Stimulated activated CD8-positive, alpha-beta memory T cell treated with anti-CD3 and anti-CD28 coated beads, Interleukin-12 subunit alpha, Interleukin-12 subunit beta, amount 100 ng/mL, for 1 hour (primary cell): Measurements from ENCODE around the gene NOTCH3.

Experiments used
- DNase-seq: peaks from one replicate; pipeline ENCODE4 v3.0.0-alpha.2; 2020; ENCODE audit warnings: low read depth

NOTCH3 gene

GRCh38 chr19:15195371-15196334 lies 5.1 kb downstream of the NOTCH3 start:
- DNase-seq: no peak

GRCh38 chr19:15194938-15195337 lies 5.9 kb downstream of the NOTCH3 start:
- DNase-seq: no peak

- DNase-seq: no peak
Observed at GRCh38 chr19:15191982-15192381, 8.8 kb downstream of the NOTCH3 start.

- DNase-seq: no peak
Observed at GRCh38 chr19:15191514-15191913, 9.3 kb downstream of the NOTCH3 start.

GRCh38 chr19:15188851-15189250 lies 11.9 kb downstream of the NOTCH3 start:
- no peak for DNase-seq

- DNase-seq: no peak
Observed at GRCh38 chr19:15187026-15188007, 13.5 kb downstream of the NOTCH3 start.

GRCh38 chr19:15185188-15185587 lies 15.6 kb downstream of the NOTCH3 start:
- no peak for DNase-seq

- no peak for DNase-seq
Observed at GRCh38 chr19:15184776-15185175, 16.0 kb downstream of the NOTCH3 start.

- DNase-seq: no peak
Observed at GRCh38 chr19:15181394-15181793, 19.4 kb downstream of the NOTCH3 start.

- DNase-seq: no peak
Observed at GRCh38 chr19:15180451-15181390, 20.1 kb downstream of the NOTCH3 start.

- DNase-seq: no peak
Observed at GRCh38 chr19:15178629-15179308, 22.0 kb downstream of the NOTCH3 start.

GRCh38 chr19:15177269-15178116 lies 23.3 kb downstream of the NOTCH3 start:
- DNase-seq: peak; percentile 68

- no peak for DNase-seq
Observed at GRCh38 chr19:15175609-15176008, 25.2 kb downstream of the NOTCH3 start.

GRCh38 chr19:15173746-15174404 lies 26.9 kb downstream of the NOTCH3 start:
- no peak for DNase-seq

- no peak for DNase-seq
Observed at GRCh38 chr19:15170345-15170744, 30.4 kb downstream of the NOTCH3 start.

GRCh38 chr19:15169541-15170285 lies 31.1 kb downstream of the NOTCH3 start:
- no peak for DNase-seq

- no peak for DNase-seq
Observed at GRCh38 chr19:15166700-15167099, 34.1 kb downstream of the NOTCH3 start.
